ENCODE measurements around the gene PPP1R3D.

The PPP1R3D gene

GRCh38 chr20:59948828-59949720 is 9.0 kb upstream of the PPP1R3D start:
- DNase-seq (ENCODE audit: low spot score), result no peak

- no peak for DNase-seq (ENCODE audit: low spot score)
These were observed 8.1 kb upstream of the PPP1R3D start for GRCh38 chr20:59948212-59948611.

DNA sequence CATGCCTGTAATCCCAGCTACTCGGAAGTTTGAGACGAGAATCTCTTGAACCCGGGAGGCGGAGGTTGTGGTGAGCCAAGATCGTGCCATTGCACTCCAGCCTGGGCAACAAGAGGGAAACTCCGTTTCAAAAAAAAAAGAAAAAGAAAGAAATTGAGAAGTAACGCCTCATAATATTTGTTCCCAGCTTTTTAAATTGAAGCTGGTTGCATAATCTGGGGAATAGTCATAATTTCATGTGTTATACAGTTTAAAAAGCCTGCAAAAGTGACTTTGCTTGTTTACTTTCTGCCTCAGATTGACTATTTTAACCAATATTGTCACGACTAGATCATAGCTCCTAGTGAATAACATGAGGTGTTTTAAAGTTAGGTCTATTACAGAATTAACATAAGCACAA is 7.3 kb upstream of the PPP1R3D start:
- DNase-seq (ENCODE audit: low spot score), result no peak

- no peak for DNase-seq (ENCODE audit: low spot score)
These were observed 5.6 kb upstream of the PPP1R3D start for GRCh38 chr20:59945731-59946130.

DNA sequence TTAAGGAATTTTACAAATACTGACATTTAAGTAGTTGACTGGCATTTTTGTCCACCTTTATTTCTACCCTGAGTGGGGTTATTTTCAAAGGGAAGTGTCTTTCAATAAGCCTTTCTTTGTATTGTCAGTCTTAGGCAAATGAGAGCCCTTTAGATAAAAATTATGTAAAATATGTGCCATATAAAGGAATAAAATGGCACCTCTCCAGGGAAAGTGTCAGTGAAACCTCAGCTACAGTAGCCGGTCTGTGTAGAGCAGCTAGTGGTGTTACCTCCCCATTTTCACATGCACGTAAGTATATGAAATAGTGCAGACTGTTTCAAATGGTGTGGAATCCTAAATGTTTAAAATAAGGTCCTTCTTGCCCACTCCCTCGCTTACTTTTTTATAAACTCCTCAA is 5.1 kb upstream of the PPP1R3D start:
- DNase-seq (ENCODE audit: low spot score), result no peak

DNA sequence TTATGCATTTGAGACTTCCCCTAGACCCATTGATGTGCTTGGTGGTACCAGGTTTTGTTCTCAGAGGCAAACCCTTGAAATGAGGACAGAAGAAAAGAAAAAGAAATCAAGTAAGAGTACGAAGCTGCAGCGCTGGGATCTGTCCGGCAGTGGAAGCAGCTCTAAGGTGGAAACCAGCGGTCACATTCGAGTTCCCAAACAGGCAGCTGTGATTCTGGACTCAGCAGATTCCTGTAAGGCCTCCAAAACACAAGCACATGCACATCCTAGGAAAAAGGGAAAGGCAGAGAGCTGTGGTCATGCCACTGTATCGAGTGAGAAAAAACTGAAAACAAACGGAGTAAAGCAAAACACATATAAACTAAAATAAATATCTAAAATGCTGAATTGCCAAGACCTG is 4.6 kb upstream of the PPP1R3D start:
- DNase-seq (ENCODE audit: low spot score), result no peak

DNA sequence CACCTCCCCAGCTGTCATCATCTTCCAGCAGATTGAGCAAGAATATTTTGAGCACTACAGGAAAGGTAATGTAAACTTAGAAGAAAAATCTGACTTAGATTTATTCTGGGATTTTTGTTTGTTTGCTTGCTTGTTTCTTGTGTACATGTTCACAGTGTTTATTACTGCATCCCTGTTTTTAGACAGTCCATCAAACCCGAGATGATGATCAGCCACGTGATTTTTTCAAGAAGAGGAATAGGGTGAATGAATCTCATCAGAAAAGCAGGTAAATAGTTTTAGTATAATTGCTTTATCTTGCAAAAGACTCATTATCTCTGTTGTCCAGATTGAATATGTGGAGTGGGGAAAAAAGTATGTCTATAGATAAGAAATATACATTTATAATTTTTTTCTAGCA is 2.1 kb upstream of the PPP1R3D start:
- DNase-seq (ENCODE audit: low spot score), result no peak

DNA sequence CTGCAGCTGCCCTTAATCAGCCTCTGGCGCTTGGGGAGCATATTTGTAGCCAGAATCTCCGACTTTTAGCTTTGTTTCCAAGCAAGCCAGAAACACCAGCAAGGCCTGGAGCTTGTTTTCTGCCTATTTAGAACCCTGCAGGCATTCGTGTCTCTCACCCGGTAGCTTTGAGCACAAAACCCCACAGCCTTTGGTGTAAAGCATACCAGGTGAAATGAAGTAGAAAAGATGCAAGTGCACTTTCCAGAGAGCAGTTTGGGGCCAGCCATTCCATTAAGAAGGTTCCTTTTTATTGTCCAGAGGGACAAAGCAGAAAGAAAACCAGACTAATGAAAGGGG is 820 bp upstream of the PPP1R3D start:
- no peak for DNase-seq (ENCODE audit: low spot score)

GRCh38 chr20:59939879-59940128 is 301 bp downstream of the PPP1R3D start:
- DNase-seq (ENCODE audit: low spot score), result peak; percentile 67

DNA sequence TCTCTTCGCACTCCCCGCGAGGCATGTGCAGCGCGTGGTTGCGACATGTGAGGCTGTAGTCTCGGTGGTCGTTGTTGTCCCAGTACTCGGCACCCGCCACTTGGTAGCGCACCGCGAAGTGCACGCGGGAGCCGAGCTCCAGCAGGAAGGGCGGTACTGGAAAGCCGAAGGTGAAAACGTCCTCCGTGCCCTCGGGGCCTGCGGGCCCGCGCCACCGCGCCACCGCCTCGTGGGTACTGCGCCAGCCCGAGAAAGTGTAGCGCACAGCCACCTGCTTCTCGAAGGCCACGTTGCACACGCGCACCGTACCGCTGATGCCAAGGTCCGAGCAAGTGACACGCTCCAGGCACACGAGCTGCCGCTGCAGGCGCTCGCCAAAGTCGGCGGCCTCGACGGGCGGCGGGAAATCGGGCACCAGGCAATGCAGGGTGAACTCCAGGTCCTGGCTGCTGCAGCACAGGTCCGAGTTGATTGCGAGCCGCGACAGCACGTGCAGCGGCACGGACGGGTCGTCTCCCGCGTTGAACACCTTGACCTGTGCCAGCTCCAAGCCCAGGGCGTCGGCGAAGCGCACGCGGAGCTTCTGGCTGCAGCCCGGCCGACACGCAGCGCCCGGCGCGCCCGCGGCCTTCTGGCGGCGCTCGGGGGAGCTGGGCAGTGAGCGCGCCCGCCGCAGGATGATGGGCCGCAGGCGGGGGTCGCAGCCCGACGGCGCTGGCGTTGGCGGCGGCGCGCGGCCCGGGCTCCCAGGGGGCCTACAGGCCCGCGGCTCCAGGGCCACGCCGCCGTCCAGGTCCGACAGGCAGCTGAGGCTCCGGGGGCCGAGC is 840 bp downstream of the PPP1R3D start:
- DNase-seq (ENCODE audit: low spot score), result peak; percentile 35

DNA sequence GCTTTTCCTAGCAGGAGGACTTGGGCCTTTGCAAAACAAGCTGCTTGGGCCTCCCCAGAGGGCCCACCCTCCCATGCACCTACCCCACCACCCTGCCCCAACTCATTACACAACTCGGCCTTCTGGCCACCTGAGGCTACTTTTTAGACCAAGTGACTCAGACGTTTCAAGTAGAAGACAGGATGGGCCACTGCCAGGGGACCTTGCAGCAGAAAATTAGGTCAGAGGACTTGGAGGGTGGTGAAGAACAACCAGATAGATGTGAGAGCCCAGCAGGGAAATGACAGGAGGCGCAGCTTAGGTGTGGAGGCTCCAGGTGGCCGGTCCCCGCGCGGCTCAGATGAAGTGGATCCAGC is 1.4 kb downstream of the PPP1R3D start:
- no peak for DNase-seq (ENCODE audit: low spot score)

- DNase-seq (ENCODE audit: low spot score), result no peak
These were observed 1.9 kb downstream of the PPP1R3D start for GRCh38 chr20:59938221-59938620.

DNA sequence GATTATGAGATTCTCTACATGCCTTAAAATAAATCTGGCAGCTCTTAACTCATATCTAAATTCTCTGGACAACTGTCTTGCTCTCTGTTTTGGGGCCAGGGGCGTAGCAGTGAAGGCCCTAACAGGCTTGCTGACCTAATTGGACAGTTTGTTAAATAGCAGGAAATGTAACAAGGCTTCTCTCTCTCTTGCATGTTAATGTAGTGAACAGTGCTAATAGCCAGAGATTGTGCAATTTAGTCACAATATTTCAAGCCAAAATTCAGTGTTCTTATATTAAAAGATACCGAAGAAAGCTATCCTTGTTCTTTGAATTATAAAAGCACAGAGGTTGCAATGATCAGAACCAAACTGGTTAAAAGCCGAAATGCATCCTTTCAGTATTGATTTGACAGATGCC is 3.0 kb downstream of the PPP1R3D start:
- DNase-seq (ENCODE audit: low spot score), result no peak

GRCh38 chr20:59936409-59936808 is 3.7 kb downstream of the PPP1R3D start:
- DNase-seq (ENCODE audit: low spot score), result no peak

GRCh38 chr20:59935457-59936185 is 4.5 kb downstream of the PPP1R3D start:
- no peak for DNase-seq (ENCODE audit: low spot score)

- peak; percentile 96 for DNase-seq (ENCODE audit: low spot score)
These were observed 6.1 kb downstream of the PPP1R3D start for GRCh38 chr20:59933849-59934585.

GRCh38 chr20:59933296-59933848 is 6.7 kb downstream of the PPP1R3D start, which contains the start of gene SYCP2:
Gene SYCP2, minus strand, starts transcription at chr20:59933637. Its CDS starts 11,224 bp downstream, at chr20:59922413.
- peak; percentile 54 for DNase-seq (ENCODE audit: low spot score)

DNA sequence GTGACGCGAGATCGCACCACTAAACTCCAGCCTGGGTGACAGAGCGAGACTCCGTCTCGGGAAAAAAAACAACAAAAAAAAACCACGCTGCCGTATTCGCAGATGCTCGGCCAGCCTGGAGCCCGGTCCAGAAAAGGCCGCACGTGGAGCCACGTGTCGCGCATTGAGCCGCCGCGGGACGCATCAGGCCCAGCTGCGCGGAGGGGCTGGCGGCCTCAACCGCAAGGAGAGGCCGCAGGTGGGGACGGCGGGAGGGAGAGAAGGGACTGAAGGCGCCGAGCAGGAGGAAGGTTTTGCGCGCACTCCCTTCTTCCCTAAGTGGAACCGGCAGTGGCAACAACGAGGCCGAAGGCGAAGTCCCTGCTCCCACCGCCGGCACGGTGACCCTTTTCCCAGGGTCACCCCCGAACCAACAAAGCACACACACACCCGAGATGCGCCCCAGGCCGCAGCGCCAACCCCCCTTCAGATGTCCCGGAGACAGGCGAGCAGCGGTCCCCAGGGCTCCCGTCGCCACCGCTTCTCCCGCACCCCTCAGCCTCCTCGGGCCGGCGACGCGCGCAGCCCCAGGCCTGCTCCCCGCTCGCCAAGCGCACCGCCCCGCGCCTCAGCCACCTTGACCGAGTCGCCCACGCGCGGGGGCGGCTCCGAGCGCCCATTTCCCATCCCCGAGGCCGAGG is 7.3 kb downstream of the PPP1R3D start:
- no peak for DNase-seq (ENCODE audit: low spot score)

- no peak for DNase-seq (ENCODE audit: low spot score)
These were observed 8.4 kb downstream of the PPP1R3D start for GRCh38 chr20:59931511-59932312.

DNA sequence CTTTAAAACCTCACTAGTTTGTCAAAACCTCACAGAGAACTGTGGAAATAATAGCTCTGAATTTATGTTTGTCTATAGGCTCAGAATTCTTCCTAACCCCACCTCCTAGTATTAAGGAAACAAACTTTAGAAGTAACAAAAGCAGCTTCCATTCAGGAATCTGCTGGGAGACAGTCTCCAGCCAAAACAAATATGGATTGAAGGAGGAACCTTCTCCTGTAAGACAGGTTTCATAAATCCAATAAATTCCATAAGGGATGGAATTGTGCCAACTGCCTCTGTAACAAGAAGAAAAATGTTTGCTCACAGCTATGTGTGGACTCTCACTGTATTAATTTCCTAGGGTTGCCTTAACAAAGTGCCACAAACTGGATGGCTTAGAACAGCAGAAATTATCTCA is 14.2 kb downstream of the PPP1R3D start:
- no peak for DNase-seq (ENCODE audit: low spot score)
